ENCODE results near the gene HDHD5. TPM values are rescaled to one million over a fixed set of nuclear protein-coding genes. Genes with fewer than 3 reads are reported as not detected.
A peak's percentile ranks its signal among the peaks of the same experiment; 100 is the strongest.

Gene HDHD5
- total RNA-seq, 6 experiments from 2014 or later, result 15.3 to 23.5 (median 16.8) TPM

- H3K36me3 Mint-ChIP-seq (ENCODE audit: low read depth), result peaks cover 15% of the 10 kb centered on the region
- no peak overlapping the region for H3K4me3 Mint-ChIP-seq
- H3K9me3 Mint-ChIP-seq, result no peaks in the 10 kb centered on the region
These were observed 61.4 kb downstream of the HDHD5 start for GRCh38 chr22:17097701-17098100.

GRCh38 chr22:17097062-17097461, 62.0 kb downstream of the HDHD5 start:
- H3K4me3 Mint-ChIP-seq, result no peak overlapping the region
- H3K36me3 Mint-ChIP-seq (ENCODE audit: low read depth), result peaks cover 11% of the 10 kb centered on the region
- H3K9me3 Mint-ChIP-seq, result no peaks in the 10 kb centered on the region
- DNase-seq, result no peak
- no peaks in the 10 kb centered on the region; the same call in 1 of the 2 replicates for H3K27me3 Mint-ChIP-seq (ENCODE audit: insufficient read depth)
- no peaks in the 10 kb centered on the region for H3K4me1 Mint-ChIP-seq (ENCODE audit: low read depth)
- no peak for TF ChIP-seq CTCF (IDR thresholded peaks at IDR 0.05)
- H3K27ac Mint-ChIP-seq, result no peak overlapping the region

More at GRCh38 chr22:17097701-17098100, 61.4 kb downstream of the HDHD5 start:
- Mint-ChIP-seq H3K27ac (no peak overlapping the region), H3K4me1 (ENCODE audit: low read depth) (no peaks in the 10 kb centered on the region), H3K27me3 (ENCODE audit: insufficient read depth) (no peaks in the 10 kb centered on the region; the same call in 1 of the 2 replicates)
- TF ChIP-seq CTCF (IDR thresholded peaks at IDR 0.05), result no peak
- DNase-seq, result no peak

DNA sequence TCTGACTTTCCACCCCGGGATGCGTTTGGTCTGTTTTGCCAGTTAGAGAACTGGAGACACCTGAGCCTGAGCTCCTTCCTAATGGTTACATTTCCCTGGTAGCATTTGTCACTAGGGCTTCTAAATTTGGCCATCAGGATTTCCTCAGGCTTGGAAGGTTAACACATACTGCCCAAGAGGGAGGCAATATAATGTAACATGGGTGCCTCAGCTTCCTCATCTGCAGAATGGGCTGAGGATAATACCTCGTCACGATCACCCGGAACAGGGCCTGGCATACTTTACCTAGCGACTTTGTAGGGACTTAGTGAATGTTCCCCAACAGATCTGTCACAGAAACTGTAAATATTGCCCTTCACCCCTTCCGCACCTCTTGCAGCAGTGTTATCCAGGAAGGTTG, 63.0 kb downstream of the HDHD5 start:
- TF ChIP-seq CTCF (IDR thresholded peaks at IDR 0.05), result no peak
- Mint-ChIP-seq H3K36me3 (ENCODE audit: low read depth) (peaks cover 10% of the 10 kb centered on the region), H3K4me1 (ENCODE audit: low read depth) (no peaks in the 10 kb centered on the region), H3K9me3 (no peaks in the 10 kb centered on the region), H3K27ac (no peak overlapping the region), H3K4me3 (no peak overlapping the region), H3K27me3 (ENCODE audit: insufficient read depth) (no peaks in the 10 kb centered on the region; the same call in 1 of the 2 replicates)
- no peak for DNase-seq

- Mint-ChIP-seq H3K27ac (no peak overlapping the region), H3K27me3 (ENCODE audit: insufficient read depth) (no peaks in the 10 kb centered on the region; the same call in 1 of the 2 replicates), H3K36me3 (ENCODE audit: low read depth) (peaks cover 4% of the 10 kb centered on the region), H3K9me3 (no peaks in the 10 kb centered on the region), H3K4me1 (ENCODE audit: low read depth) (no peaks in the 10 kb centered on the region), H3K4me3 (no peak overlapping the region)
- peak; percentile 61 for TF ChIP-seq CTCF (IDR thresholded peaks at IDR 0.05)
- DNase-seq, result no peak
These were observed 63.5 kb downstream of the HDHD5 start for GRCh38 chr22:17095538-17095937.

DNA sequence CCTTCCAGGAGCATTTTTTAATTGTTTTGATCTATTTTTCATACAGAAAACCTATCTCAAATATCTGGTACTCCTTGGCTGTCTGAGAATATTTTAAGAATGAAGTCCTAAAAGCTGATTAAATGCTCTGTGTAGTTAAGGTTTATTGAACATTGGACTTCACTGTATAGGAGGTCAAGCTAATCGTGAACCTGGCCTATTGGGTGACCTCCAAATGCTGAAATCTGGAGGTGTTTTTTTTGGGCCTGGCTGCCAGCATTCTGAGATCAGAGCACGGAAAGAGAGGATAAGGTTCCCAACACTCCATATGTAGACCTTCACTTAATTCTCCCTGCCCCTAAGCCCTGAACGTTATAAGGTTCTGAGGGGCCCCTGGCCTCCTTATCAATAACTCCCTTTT, 66.0 kb downstream of the HDHD5 start:
- H3K27me3 Mint-ChIP-seq (ENCODE audit: insufficient read depth), result no peaks in the 10 kb centered on the region; the same call in 1 of the 2 replicates
- H3K4me3 Mint-ChIP-seq, result no peak overlapping the region
- no peak overlapping the region for H3K27ac Mint-ChIP-seq
- peaks cover under 1% of the 10 kb centered on the region; the same call in 1 of the 2 replicates for H3K4me1 Mint-ChIP-seq (ENCODE audit: low read depth)
- no peak for DNase-seq
- no peaks in the 10 kb centered on the region for H3K9me3 Mint-ChIP-seq
- no peaks in the 10 kb centered on the region for H3K36me3 Mint-ChIP-seq (ENCODE audit: low read depth)
- TF ChIP-seq CTCF (IDR thresholded peaks at IDR 0.05), result no peak

GRCh38 chr22:17091851-17092250, 67.2 kb downstream of the HDHD5 start:
- no peaks in the 10 kb centered on the region; the same call in 1 of the 2 replicates for H3K27me3 Mint-ChIP-seq (ENCODE audit: insufficient read depth)
- DNase-seq, result no peak
- peaks cover 12% of the 10 kb centered on the region for H3K4me1 Mint-ChIP-seq (ENCODE audit: low read depth)
- H3K27ac Mint-ChIP-seq, result no peak overlapping the region
- no peaks in the 10 kb centered on the region for H3K36me3 Mint-ChIP-seq (ENCODE audit: low read depth)
- no peak for TF ChIP-seq CTCF (IDR thresholded peaks at IDR 0.05)
- no peaks in the 10 kb centered on the region for H3K9me3 Mint-ChIP-seq
- H3K4me3 Mint-ChIP-seq, result no peak overlapping the region

Data from HFFc6 (cell line).